Gastrocnemius medialis (tissue), 4 donors: ENCODE data around the gene DNPEP. TPM values are rescaled to one million over a fixed set of nuclear protein-coding genes. Genes with fewer than 3 reads are reported as not detected.

Experiments
- ATAC-seq, 2 donors: fragments of 150-250 bp; one replicate each; pipeline ENCODE4 v1.9.1; 2016
- DNase-seq, 2 donors: peaks; one replicate each; pipeline ENCODE4 v3.0.0-alpha.2; 2019
- H3K27ac ChIP-seq, 4 donors: fragments of 200-600 bp; sonication (generic); 1 replicate in 1 of 4; 2 replicates in 3 of 4; pipeline ENCODE4 v1.5.1; 2016 to 2018; ENCODE audit warnings: mild to moderate bottlenecking in 2 of 4, moderate library complexity in 1 of 4
- H3K27me3 ChIP-seq, 3 donors: fragments of 200-600 bp; sonication (generic) in 2 of 3; 1 replicate in 1 of 3; 2 replicates in 2 of 3; pipeline versions ENCODE4 v1.5.1 to v1.6.0; 2016 to 2019; ENCODE audit warnings: mild to moderate bottlenecking in 1 of 3, moderate library complexity in 1 of 3
- H3K36me3 ChIP-seq, 2 donors: fragments of 200-600 bp; sonication (generic) in 1 of 2; one replicate each; pipeline ENCODE4 v1.5.1; 2017 to 2018
- H3K4me1 ChIP-seq, 2 donors: fragments of 200-600 bp; sonication (generic) in 1 of 2; one replicate each; pipeline ENCODE4 v1.5.1; 2016 to 2017; ENCODE audit warnings: mild to moderate bottlenecking in 2 of 2
- H3K4me3 ChIP-seq, 4 donors: fragments of 200-600 bp; sonication (generic) in 3 of 4; 1 replicate in 1 of 4; 2 replicates in 3 of 4; pipeline ENCODE4 v1.5.1; 2016 to 2019; ENCODE audit warnings: mild to moderate bottlenecking in 2 of 4
- H3K9me3 ChIP-seq, 3 donors: fragments of 200-600 bp; sonication (generic) in 2 of 3; 1 replicate in 1 of 3; 2 replicates in 2 of 3; pipeline ENCODE4 v1.5.1; 2016 to 2019
- POLR2A ChIP-seq, 2 donors: fragments of 450-650 bp; IDR thresholded peaks; one replicate each; pipeline ENCODE4 v1.6.1; 2017; ENCODE audit warnings: antibody characterized with exemption in 2 of 2, mild to moderate bottlenecking in 2 of 2, moderate library complexity in 2 of 2
- in situ Hi-C, 4 donors: fragments of 200-750 bp; cut with MboI; loops; one replicate each; pipeline versions ENCODE4 v1.15.0 to v1.8.0; 2017; ENCODE audit warnings: low sequenced_read_pairs in 4 of 4
- intact Hi-C: fragments of 100-400 bp; cut with DNase I; formaldehyde crosslinking; loops from one replicate; pipeline ENCODE4 v1.15.1; 2023; ENCODE audit warnings: low total_unique reads
- total RNA-seq, 4 donors: library from RNA; depleted of rRNA; stranded (reverse); fragments of >200 nt; gene quantifications; one replicate each; pipeline versions ENCODE4 v1.1.0 to v1.2.3, GENCODE V29; 2016
- TF ChIP-seq, protein P1 (sequence below), 5 experiments: fragments of 450-650 bp in 3 of 5; fragments of 200-600 bp in 2 of 5; sonication (generic) in 2 of 5; IDR thresholded peaks in 4 of 5; conservative IDR thresholded peaks in 1 of 5; 1 replicate in 4 of 5; 2 replicates in 1 of 5; pipeline ENCODE4 v1.5.1; 2016 to 2019; ENCODE audit warnings: antibody characterized with exemption in 5 of 5, mild to moderate bottlenecking in 3 of 5, moderate library complexity in 3 of 5

DNPEP gene
- total RNA-seq, 4 donors from 2014 or later: 56.0 to 147 (median 65.3) TPM

GRCh38 chr2:219400562-219400961 is 12.8 kb upstream of the DNPEP start:
- H3K27ac ChIP-seq: peak overlapping the region; percentile 92 to 99 (median 95)
- H3K27me3 ChIP-seq: no peaks in the 10 kb centered on the region
- peaks cover 52 to 71% of the 10 kb centered on the region in 2 donors for H3K4me1 ChIP-seq
- TF ChIP-seq, protein P1, sequence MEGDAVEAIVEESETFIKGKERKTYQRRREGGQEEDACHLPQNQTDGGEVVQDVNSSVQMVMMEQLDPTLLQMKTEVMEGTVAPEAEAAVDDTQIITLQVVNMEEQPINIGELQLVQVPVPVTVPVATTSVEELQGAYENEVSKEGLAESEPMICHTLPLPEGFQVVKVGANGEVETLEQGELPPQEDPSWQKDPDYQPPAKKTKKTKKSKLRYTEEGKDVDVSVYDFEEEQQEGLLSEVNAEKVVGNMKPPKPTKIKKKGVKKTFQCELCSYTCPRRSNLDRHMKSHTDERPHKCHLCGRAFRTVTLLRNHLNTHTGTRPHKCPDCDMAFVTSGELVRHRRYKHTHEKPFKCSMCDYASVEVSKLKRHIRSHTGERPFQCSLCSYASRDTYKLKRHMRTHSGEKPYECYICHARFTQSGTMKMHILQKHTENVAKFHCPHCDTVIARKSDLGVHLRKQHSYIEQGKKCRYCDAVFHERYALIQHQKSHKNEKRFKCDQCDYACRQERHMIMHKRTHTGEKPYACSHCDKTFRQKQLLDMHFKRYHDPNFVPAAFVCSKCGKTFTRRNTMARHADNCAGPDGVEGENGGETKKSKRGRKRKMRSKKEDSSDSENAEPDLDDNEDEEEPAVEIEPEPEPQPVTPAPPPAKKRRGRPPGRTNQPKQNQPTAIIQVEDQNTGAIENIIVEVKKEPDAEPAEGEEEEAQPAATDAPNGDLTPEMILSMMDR (IDR thresholded peaks at IDR 0.05 in 4 of 5, conservative IDR thresholded peaks at IDR 0.05 in 1 of 5): no peak
- no peak for TF ChIP-seq POLR2A (IDR thresholded peaks at IDR 0.05)
- no peaks in the 10 kb centered on the region for H3K36me3 ChIP-seq
- DNase-seq (no peak), ATAC-seq (no peak)
- no peaks in the 10 kb centered on the region for H3K9me3 ChIP-seq
- H3K4me3 ChIP-seq: no peak overlapping the region
- intact Hi-C loops (loop anchor here (5.0 kb wide), 1 partner anchor 242 kb away; no protein-coding TSS in a partner anchor), in situ Hi-C loops (loop anchor here (5.0 to 10.0 kb wide), 3 partner anchors 54 to 132 kb away; no protein-coding TSS in a partner anchor)

- ATAC-seq (no peak), DNase-seq (no peak)
- intact Hi-C loops (loop anchor here (5.0 kb wide), 1 partner anchor 242 kb away; no protein-coding TSS in a partner anchor), in situ Hi-C loops (loop anchor here (5.0 to 25.0 kb wide), 4 partner anchors 55 to 738 kb away; partner anchors contain the start of genes BCS1L (in 1 of the 4), RNF25 (in 1 of the 4), STK36 (in 1 of the 4) and ZNF142 (in 1 of the 4))
- Histone ChIP-seq H3K27me3 (no peaks in the 10 kb centered on the region), H3K9me3 (no peaks in the 10 kb centered on the region), H3K4me3 (peak overlapping the region in 1 of 4 donors; percentile 33), H3K36me3 (no peaks in the 10 kb centered on the region), H3K27ac (peak overlapping the region; percentile 92 to 99 (median 95)), H3K4me1 (peaks cover 47 to 66% of the 10 kb centered on the region in 2 donors)
- TF ChIP-seq, protein P1 (IDR thresholded peaks at IDR 0.05 in 4 of 5, conservative IDR thresholded peaks at IDR 0.05 in 1 of 5): no peak
- no peak for TF ChIP-seq POLR2A (IDR thresholded peaks at IDR 0.05)
Observed at GRCh38 chr2:219399716-219400478, 12.2 kb upstream of the DNPEP start.

DNA sequence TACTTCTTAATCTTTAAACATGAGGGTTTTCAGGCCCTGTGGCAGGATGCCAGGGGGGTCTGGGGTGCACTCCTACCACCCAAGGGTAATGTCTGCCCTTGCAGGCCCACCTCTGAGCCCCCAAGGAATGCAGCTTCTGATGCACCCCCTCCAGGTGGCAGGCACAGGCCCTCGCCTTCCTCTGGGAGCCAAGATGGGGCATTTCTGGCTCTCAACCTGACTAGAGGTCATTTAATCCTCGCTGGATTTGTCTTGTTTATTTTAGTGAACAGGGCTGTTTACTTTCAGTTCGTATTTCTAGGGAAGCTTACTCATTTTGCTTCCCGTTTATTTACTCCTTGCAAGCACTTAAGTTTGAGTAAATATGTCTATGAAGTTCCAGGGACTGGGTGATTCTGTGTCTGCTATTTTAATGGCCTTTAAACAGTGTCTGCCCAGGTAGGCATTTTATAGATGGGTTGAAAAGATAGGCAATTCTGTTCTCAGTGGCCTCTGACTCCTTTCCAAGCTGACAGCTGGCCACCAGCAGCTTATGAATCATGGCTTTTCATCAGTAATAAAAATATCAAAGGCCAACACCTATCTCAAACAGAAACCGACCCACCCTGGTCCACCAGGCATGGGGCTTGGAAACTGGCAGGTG is 11.1 kb upstream of the DNPEP start:
- in situ Hi-C loops (loop anchor here in 1 of 4 donors (25.0 kb wide), 1 partner anchor 737 kb away; the partner anchor contains the start of genes BCS1L, RNF25, STK36 and ZNF142), intact Hi-C loops (no loop called here)
- Histone ChIP-seq H3K4me1 (peaks cover 41 to 61% of the 10 kb centered on the region in 2 donors), H3K27ac (peak overlapping the region; percentile 92 to 99 (median 95)), H3K36me3 (no peaks in the 10 kb centered on the region), H3K9me3 (no peaks in the 10 kb centered on the region), H3K4me3 (peak overlapping the region; percentile 15 to 43 (median 32)), H3K27me3 (no peaks in the 10 kb centered on the region)
- ATAC-seq: peak; percentile 72 to 81
- TF ChIP-seq, protein P1 (IDR thresholded peaks at IDR 0.05 in 4 of 5, conservative IDR thresholded peaks at IDR 0.05 in 1 of 5): no peak
- TF ChIP-seq POLR2A (IDR thresholded peaks at IDR 0.05): no peak
- DNase-seq: peak; percentile 51 to 71

GRCh38 chr2:219396863-219397457 is 9.2 kb upstream of the DNPEP start:
- Histone ChIP-seq H3K4me1 (peaks cover 34 to 43% of the 10 kb centered on the region in 2 donors), H3K4me3 (no peak overlapping the region), H3K9me3 (no peaks in the 10 kb centered on the region), H3K27me3 (no peaks in the 10 kb centered on the region), H3K36me3 (no peaks in the 10 kb centered on the region), H3K27ac (peak overlapping the region; percentile 92 to 99 (median 95))
- no peak for ATAC-seq
- no peak for TF ChIP-seq POLR2A (IDR thresholded peaks at IDR 0.05)
- TF ChIP-seq, protein P1 (IDR thresholded peaks at IDR 0.05 in 4 of 5, conservative IDR thresholded peaks at IDR 0.05 in 1 of 5): no peak
- DNase-seq: no peak
- in situ Hi-C loops: loop anchor here in 1 of 4 donors (25.0 kb wide), 1 partner anchor 735 kb away; the partner anchor contains the start of genes BCS1L, RNF25, STK36 and ZNF142
- intact Hi-C loops: no loop called here
